Tibial artery (tissue), 4 donors: ENCODE results near the gene WDR64.

ENCODE experiments used
- DNase-seq, 2 donors: peaks; one replicate each; pipeline ENCODE4 v3.0.0-alpha.2; 2019
- H3K27ac ChIP-seq, 2 donors: fragments of 200-600 bp; sonication (generic) in 1 of 2; 1 replicate in 1 of 2; 2 replicates in 1 of 2; pipeline ENCODE4 v1.5.1; 2018 to 2019; ENCODE audit warnings: mild to moderate bottlenecking in 1 of 2
- H3K27me3 ChIP-seq, 2 donors: fragments of 200-600 bp; sonication (generic) in 1 of 2; one replicate each; pipeline versions ENCODE4 v1.5.1 to v1.6.0; 2016 to 2019
- H3K36me3 ChIP-seq, 3 donors: fragments of 200-600 bp; sonication (generic) in 2 of 3; one replicate each; pipeline ENCODE4 v1.5.1; 2016 to 2019; ENCODE audit warnings: mild to moderate bottlenecking in 2 of 3
- H3K4me1 ChIP-seq, 4 donors: fragments of 200-600 bp; sonication (generic) in 2 of 4; 1 replicate in 3 of 4; 2 replicates in 1 of 4; pipeline ENCODE4 v1.5.1; 2016 to 2019
- H3K4me3 ChIP-seq, 2 donors: fragments of 200-600 bp; sonication (generic) in 1 of 2; 1 replicate in 1 of 2; 2 replicates in 1 of 2; pipeline ENCODE4 v1.5.1; 2018 to 2019; ENCODE audit warnings: mild to moderate bottlenecking in 2 of 2
- H3K9me3 ChIP-seq, 3 donors: fragments of 200-600 bp; sonication (generic) in 1 of 3; one replicate each; pipeline ENCODE4 v1.5.1; 2016 to 2019
- CTCF ChIP-seq, 2 experiments: fragments of 200-600 bp in 1 of 2; fragments of 450-650 bp in 1 of 2; IDR thresholded peaks; one replicate each; pipeline ENCODE4 v1.5.1; 2017 to 2019; ENCODE audit warnings: antibody characterized with exemption in 2 of 2, mild to moderate bottlenecking in 1 of 2, moderate library complexity in 1 of 2
- intact Hi-C: fragments of 100-400 bp; cut with DNase I; formaldehyde crosslinking; loops from one replicate; pipeline ENCODE4 v1.15.0; 2023; ENCODE audit warnings: low total_unique reads

The WDR64 gene

GRCh38 chr1:241682921-241683320 is 30.8 kb downstream of the WDR64 start:
- no peak overlapping the region for H3K4me3 ChIP-seq
- intact Hi-C loops: no loop called here
- H3K27ac ChIP-seq: no peak overlapping the region
- no peaks in the 10 kb centered on the region for H3K4me1 ChIP-seq
- no peak for DNase-seq
- no peaks in the 10 kb centered on the region for H3K27me3 ChIP-seq
- no peaks in the 10 kb centered on the region for H3K36me3 ChIP-seq
- no peak for TF ChIP-seq CTCF (IDR thresholded peaks at IDR 0.05)
- no peaks in the 10 kb centered on the region for H3K9me3 ChIP-seq

DNA sequence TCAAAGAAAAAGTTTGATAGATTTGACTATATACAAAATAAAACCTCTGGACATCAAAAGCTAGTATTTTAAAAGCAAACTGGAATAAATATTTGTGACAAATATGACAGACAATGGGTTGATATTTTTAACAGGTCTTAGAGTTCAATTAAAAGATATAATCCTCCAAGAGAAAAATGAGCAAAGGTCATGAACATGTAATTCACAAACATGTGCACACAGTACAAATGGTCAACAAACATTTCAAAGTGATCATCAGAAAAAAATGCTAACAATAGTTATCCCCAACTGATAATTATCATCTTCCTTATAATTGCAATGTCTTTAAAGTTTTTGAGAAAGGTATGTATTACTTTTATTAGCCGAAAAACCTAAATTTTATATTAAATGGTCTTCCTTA is 32.0 kb downstream of the WDR64 start:
- Histone ChIP-seq H3K4me3 (no peak overlapping the region), H3K36me3 (no peaks in the 10 kb centered on the region), H3K27me3 (no peaks in the 10 kb centered on the region), H3K4me1 (no peaks in the 10 kb centered on the region), H3K27ac (no peak overlapping the region), H3K9me3 (no peaks in the 10 kb centered on the region)
- DNase-seq: no peak
- intact Hi-C loops: no loop called here
- TF ChIP-seq CTCF (IDR thresholded peaks at IDR 0.05): no peak

- H3K4me3 ChIP-seq: no peak overlapping the region
- no peaks in the 10 kb centered on the region for H3K9me3 ChIP-seq
- intact Hi-C loops: no loop called here
- DNase-seq: no peak
- TF ChIP-seq CTCF (IDR thresholded peaks at IDR 0.05): no peak
- H3K27ac ChIP-seq: no peak overlapping the region
- H3K27me3 ChIP-seq: no peaks in the 10 kb centered on the region
- no peaks in the 10 kb centered on the region for H3K4me1 ChIP-seq
- no peaks in the 10 kb centered on the region for H3K36me3 ChIP-seq
Measured at GRCh38 chr1:241688940-241689368, 36.9 kb downstream of the WDR64 start.

DNA sequence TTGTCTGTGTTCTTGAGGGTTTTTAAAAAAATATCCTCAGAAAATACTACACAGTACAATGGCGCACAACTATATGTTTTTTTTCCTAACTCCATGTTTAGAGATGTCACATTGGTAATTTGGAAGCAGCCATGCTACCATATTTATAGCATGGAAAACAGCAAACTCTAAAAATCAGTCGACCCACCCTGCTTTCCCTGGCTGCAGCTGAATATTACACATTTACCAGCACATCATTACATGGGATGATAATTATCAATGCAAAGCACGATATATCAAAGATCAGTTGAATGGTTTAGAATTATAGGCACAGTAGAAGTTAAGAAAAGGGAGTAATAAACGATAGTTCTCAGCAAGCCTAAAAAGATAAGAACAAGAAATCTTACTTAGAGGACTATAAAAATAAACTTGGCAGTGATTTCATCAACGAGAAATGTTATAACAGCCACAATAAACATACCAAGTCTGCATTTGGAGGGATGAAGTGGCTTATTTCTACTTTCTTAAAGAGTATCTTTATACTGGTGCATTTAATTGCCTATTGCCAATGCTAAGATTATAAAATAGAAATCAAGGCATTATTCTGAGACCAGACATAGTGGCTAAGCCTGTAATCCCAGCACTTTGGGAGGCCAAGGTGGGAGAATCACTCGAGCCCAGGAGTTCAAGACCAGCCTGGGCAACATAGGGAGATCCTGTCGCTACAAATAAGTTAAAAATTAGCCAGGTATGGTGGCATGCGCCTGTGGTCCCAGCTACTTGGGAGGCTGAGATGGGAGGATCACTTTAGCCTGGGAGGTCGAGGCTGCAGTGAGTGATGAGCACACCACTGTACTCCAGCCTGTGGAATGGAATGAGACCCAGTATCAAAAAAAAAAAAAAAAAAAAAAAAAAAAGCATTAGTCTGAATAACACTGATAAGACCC is 43.4 kb downstream of the WDR64 start:
- Histone ChIP-seq H3K27ac (peak overlapping the region in 1 of 2 donors; percentile 17), H3K9me3 (no peaks in the 10 kb centered on the region), H3K4me3 (no peak overlapping the region), H3K36me3 (no peaks in the 10 kb centered on the region), H3K27me3 (no peaks in the 10 kb centered on the region), H3K4me1 (peaks cover 0 to 25% (median 2%) of the 10 kb centered on the region in 4 donors)
- no peak for TF ChIP-seq CTCF (IDR thresholded peaks at IDR 0.05)
- intact Hi-C loops: no loop called here
- no peak for DNase-seq

GRCh38 chr1:241696172-241696814 is 44.2 kb downstream of the WDR64 start:
- Histone ChIP-seq H3K36me3 (no peaks in the 10 kb centered on the region), H3K4me1 (peaks cover 0 to 25% (median 2%) of the 10 kb centered on the region in 4 donors), H3K9me3 (no peaks in the 10 kb centered on the region), H3K27me3 (no peaks in the 10 kb centered on the region), H3K4me3 (no peak overlapping the region), H3K27ac (no peak overlapping the region)
- DNase-seq: no peak
- intact Hi-C loops: no loop called here
- TF ChIP-seq CTCF (IDR thresholded peaks at IDR 0.05): no peak
